Measurements from ENCODE around the gene COX17. TPM values are rescaled to one million over a fixed set of nuclear protein-coding genes. Genes with fewer than 3 reads are reported as not detected.

COX17 gene
- total and polyA plus RNA-seq, 9 of the 15 experiments (the other 6 are each of a cell fraction or from before 2014, with no cell fraction given) = 29.1 to 167 (median 60.6) TPM

- intact Hi-C loops (cut with micrococcal nuclease) (no loop called here), in situ Hi-C loops (cut with MboI) (no loop called here)
- 30% methylated on average over 3 of the region's 3 CpGs for WGBS (ENCODE audit: insufficient coverage, low coverage, missing lambda C conversion rate)
- no peak overlapping the region for H3K9ac ChIP-seq (ENCODE audit: insufficient read depth in 1 of 2, low read depth in 2 of 2, low read length in 2 of 2)
- no TSS peak for BruUV-seq (replicated peaks)
- ChIA-PET CTCF (ENCODE audit: low intra/inter-chr PET ratio) (no interaction called here), POLR2A (no interaction called here)
- no peak overlapping the region for H3K27ac ChIP-seq (ENCODE audit: extremely low read depth, low read depth, low read length)
- H3K9me1 ChIP-seq (ENCODE audit: control insufficient read depth, insufficient read depth, low read length) = no peaks in the 10 kb centered on the region
- H3K4me3 ChIP-seq = no peak overlapping the region
- no peaks in the 10 kb centered on the region for H3K79me2 ChIP-seq (ENCODE audit: control insufficient read depth, insufficient read depth, low read length)
- ATAC-seq (no peak), DNase-seq (ENCODE audit: extremely low read depth in 1 of 4, low spot score in 3 of 4) (no peak), FAIRE-seq (no peak)
- H4K20me1 ChIP-seq (replicated peaks; ENCODE audit: control insufficient read depth, insufficient read depth, low read length) = no peaks in the 10 kb centered on the region
- no peaks in the 10 kb centered on the region for H3K36me3 ChIP-seq (ENCODE audit: control insufficient read depth, insufficient read depth, low read length)
- H3K4me2 ChIP-seq (ENCODE audit: insufficient read depth, low read length) = no peak overlapping the region
- H3K27me3 ChIP-seq (ENCODE audit: control insufficient read depth in 2 of 2, insufficient read depth in 2 of 2, low read length in 2 of 2) = no peaks in the 10 kb centered on the region
- H2AFZ ChIP-seq (ENCODE audit: low read depth, low read length) = no peak overlapping the region
- H3K9me3 ChIP-seq (replicated peaks; ENCODE audit: control insufficient read depth, insufficient read depth, low read depth, low read length) = no peaks in the 10 kb centered on the region
- peaks cover 0 to 11% of the 10 kb centered on the region in 2 experiments; a peak in 4 of 5 replicates for H3K4me1 ChIP-seq (replicated peaks in 1 of 2; ENCODE audit: control insufficient read depth in 2 of 2, insufficient read depth in 2 of 2, low read length in 2 of 2)
- TF ChIP-seq CTCF (IDR thresholded peaks at IDR 0.05 in 2 of 3, conservative IDR thresholded peaks at IDR 0.05 in 1 of 3; ENCODE audit: insufficient read depth in 2 of 3, low read depth in 1 of 3, low read length in 3 of 3) = no peak
- no peak for TF ChIP-seq LCOR (CRISPR knock-in tag; IDR thresholded peaks at IDR 0.05)
- no peak for TF ChIP-seq ETS2 (tag; IDR thresholded peaks at IDR 0.05; ENCODE audit: borderline replicate concordance, poor library complexity, severe bottlenecking)
- TF ChIP-seq ZNF23 (CRISPR knock-in tag; IDR thresholded peaks at IDR 0.05) = no peak
- no peak for TF ChIP-seq ZNF696 (CRISPR knock-in tag; conservative IDR thresholded peaks at IDR 0.05)
- no peak for TF ChIP-seq TEAD2 (tag; IDR thresholded peaks at IDR 0.05)
- no peak for TF ChIP-seq ZFPM2 (CRISPR knock-in tag; IDR thresholded peaks at IDR 0.05)
- no peak for TF ChIP-seq NR0B1 (IDR thresholded peaks at IDR 0.05; ENCODE audit: partially characterized antibody)
- TF ChIP-seq CXXC5 (CRISPR knock-in tag; IDR thresholded peaks at IDR 0.05) = no peak
- no peak for TF ChIP-seq NCOA2 (IDR thresholded peaks at IDR 0.05; ENCODE audit: partially characterized antibody in 2 of 2)
- TF ChIP-seq ZNF140 (CRISPR knock-in tag; IDR thresholded peaks at IDR 0.05) = no peak
- TF ChIP-seq BRD9 (IDR thresholded peaks at IDR 0.05; ENCODE audit: low read depth, partially characterized antibody) = no peak
- TF ChIP-seq TCF7L2 (IDR thresholded peaks at IDR 0.05; ENCODE audit: low read depth, low read length) = no peak
These were observed 45.7 kb downstream of the COX17 start for GRCh38 chr3:119631516-119631915.
